ENCODE measurements around the gene PDE8B.

Gene PDE8B

DNA sequence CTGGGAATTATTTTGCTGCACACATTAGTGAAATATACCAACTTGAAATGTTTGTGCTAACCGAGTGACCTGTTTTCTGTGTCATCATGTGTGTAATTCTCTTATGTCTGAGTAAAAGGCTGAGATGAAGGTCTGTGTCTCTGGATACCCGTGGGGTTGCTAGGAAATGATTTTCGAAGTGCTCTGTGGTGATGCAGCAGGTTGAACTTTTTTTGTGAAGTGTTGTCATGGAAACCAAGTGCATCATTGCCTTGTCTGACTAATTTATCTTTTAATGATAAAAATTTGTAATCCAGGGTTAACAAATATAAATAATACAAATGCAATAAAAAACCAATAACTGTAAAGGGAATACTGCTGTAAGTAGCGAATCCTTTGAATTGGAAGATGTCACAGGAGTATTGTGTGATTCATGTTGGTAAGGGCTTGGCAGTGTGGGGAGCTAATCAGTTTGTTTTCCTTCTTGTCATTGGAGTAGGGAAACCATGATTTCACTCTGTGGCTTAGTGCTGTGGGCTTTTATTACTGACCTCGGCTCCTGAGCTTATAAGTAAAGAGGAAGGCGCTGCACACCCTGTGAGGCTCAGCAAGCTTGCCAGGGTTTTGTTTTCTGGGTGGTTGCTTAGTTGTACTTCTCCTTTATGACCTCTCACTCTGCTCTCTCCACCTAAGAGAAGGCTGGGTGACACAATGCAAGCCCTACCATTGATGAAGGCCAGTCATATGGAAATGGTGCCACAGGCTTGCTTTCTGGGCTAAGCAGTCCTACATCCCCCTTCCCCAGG, 22.3 kb downstream of the PDE8B start:
- DNase-seq (ENCODE audit: low spot score): no peak

DNA sequence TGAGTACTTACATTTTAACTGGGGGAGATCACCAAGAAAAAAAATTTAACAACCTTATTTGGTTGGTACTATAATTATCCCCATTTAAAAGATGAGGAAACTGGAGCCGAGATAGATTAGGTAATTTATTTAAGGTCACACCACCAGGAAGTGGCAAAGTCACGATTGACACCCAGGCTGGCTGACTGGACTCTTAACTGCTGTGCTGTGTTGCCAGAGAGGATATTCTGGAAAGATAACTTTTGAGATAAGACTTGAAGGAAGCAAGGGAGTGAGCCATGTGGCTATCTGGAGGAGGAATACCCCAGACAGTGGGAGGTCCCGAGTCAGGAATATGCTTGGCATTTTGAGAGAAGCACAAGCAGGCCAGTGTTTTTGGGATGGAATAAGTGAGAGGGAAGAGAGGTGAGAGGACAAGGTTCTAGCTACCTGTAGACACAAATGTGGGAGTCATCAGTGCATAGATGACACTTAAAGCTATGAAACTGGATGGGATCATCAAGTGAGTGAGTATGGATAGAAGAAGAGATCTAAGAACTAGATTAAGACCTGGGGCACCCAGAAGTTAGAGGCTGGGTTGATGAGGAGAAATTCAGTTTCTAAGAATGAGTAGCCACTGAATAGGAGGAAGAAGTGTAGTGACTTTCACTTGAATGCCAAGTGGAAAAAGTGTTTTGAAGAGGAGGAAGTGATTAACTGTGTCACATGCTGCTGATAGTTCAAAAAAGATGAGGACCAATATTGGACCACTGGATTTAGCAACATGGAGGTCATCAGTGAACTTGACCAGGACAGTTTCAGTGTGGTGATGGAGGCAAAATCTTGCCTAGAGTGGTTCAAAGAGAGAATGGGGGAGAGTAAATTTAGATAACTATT, 25.6 kb downstream of the PDE8B start:
- DNase-seq (ENCODE audit: low spot score): no peak

- no peak for DNase-seq (ENCODE audit: low spot score)
Measured at GRCh38 chr5:77239126-77239741, 28.8 kb downstream of the PDE8B start.

GRCh38 chr5:77241444-77241843, 31.0 kb downstream of the PDE8B start:
- no peak for DNase-seq (ENCODE audit: low spot score)

- peak; percentile 70 for DNase-seq (ENCODE audit: low spot score)
Measured at GRCh38 chr5:77249475-77249874, 39.0 kb downstream of the PDE8B start.

DNA sequence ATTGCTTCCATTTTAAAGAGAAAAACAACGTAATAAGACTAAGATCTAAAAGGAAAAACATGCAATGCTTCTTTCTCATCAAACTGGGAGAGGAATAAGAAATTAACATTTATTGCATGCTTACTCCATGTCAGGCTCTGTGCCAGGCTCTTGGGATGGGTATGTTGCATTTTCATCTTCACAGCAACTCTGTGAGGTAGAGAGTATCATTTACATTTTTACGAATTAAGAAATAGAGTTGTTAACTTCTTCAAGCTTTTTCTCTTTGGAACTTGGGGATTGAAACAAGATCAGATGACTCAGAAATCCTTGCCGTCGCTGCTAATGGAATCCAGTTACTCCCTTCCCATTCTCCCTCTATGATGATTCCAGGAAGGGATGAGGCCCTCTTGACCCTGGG, 39.5 kb downstream of the PDE8B start:
- no peak for DNase-seq (ENCODE audit: low spot score)

- no peak for DNase-seq (ENCODE audit: low spot score)
Measured at GRCh38 chr5:77251921-77252320, 41.4 kb downstream of the PDE8B start.

- no peak for DNase-seq (ENCODE audit: low spot score)
Measured at GRCh38 chr5:77255617-77256016, 45.1 kb downstream of the PDE8B start.

DNA sequence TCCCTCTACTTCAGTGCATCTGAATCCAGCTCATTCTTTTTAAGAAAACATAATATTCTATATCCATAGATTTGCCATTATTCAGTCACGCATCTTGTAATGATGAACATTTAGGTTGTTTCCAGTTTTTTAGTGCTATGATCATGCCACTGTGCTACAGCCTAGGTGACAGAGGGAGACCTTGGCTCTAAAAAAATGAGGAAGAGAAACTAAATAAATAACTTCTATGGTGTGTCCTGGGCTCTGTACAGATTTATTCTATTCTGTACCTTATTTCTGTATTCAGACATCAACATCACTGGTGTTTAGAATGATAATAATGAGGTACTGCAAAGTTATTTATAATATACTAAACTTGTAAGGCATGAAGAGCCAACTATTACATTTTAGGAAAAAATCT, 45.9 kb downstream of the PDE8B start:
- no peak for DNase-seq (ENCODE audit: low spot score)

- no peak for DNase-seq (ENCODE audit: low spot score)
Measured at GRCh38 chr5:77258652-77259051, 48.2 kb downstream of the PDE8B start.

- DNase-seq (ENCODE audit: low spot score): no peak
Measured at GRCh38 chr5:77259476-77259875, 49.0 kb downstream of the PDE8B start.

GRCh38 chr5:77262697-77263096, 52.2 kb downstream of the PDE8B start:
- DNase-seq (ENCODE audit: low spot score): no peak

DNA sequence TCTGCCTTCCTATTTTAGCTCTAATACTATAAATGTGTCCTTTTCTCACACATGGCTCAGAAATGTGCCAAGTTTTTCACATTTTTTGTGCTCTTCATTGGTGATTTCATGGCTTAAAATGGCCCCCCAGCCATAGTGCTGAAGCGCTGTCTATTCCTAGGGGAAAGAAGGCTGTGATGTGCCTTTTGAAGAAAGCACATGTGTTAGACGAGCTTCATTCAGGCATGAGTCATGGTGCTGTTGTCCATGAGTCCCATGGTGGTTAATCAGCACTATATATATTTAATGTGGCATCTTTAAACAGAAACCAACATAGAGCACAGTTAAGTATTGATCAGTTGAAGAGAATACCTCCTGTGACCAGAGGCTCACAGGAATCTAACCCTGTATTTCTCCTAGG, 55.8 kb downstream of the PDE8B start:
- no peak for DNase-seq (ENCODE audit: low spot score)

GRCh38 chr5:77267496-77267895, 57.0 kb downstream of the PDE8B start:
- DNase-seq (ENCODE audit: low spot score): no peak

DNA sequence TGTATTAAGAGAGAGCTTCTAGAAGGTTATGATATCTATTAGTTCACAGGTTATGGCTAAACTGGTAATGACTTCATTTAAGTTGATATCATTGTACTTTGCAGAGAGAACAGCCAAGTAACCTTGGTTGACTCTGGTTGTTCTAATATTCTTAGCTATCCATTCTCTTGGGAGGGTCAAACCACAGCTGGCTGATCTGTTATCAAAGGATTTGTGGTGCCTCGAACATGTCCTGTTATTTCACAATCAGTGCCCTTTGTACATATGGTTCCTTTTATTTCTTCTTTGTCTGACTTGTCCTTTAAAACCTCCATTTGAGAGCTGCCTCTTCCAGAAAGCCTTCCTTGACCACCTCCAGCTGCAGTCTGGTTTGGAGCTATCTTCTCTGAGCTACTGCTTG, 61.7 kb downstream of the PDE8B start:
- DNase-seq (ENCODE audit: low spot score): no peak

- no peak for DNase-seq (ENCODE audit: low spot score)
Measured at GRCh38 chr5:77277759-77278158, 67.3 kb downstream of the PDE8B start.

DNA sequence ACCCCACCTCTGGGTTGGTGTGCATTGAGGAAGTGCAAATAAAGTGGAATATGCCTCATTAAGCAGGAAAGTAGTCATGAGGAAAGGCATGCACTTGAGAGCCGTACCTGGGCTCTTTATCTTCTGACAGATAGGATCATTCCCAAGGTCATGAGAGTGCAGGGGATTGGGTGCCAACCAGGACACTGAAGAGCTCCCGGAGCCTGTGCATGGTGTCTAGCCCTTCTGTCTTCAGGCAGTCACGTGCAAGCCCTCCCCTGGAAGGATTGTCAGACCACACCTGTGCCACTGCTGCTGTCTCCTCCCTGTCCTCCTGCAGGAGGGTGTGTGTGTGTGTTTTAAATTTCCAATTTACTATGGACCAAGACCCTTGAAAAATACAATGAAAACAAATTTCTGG, 69.6 kb downstream of the PDE8B start:
- DNase-seq (ENCODE audit: low spot score): no peak

DNA sequence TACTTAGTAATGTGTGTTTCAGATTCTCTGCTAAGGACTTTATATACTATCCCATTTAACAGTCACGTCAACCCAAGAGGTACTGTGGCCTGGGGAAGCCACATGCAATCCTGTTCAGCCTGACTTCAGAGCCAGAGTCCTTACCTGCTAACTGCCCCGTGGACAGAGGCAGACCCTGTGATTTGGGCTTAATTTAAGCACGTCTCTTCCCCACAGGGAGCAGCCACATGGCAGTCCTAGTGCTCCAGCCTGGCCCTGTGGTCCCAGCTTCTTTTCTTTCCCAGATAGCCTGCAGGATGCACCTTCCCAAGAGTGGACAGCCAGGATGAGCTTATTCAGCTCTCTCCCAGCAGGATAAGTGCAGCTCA, 71.5 kb downstream of the PDE8B start:
- no peak for DNase-seq (ENCODE audit: low spot score)

GRCh38 chr5:77282337-77283027, 72.0 kb downstream of the PDE8B start:
- no peak for DNase-seq (ENCODE audit: low spot score)

- DNase-seq (ENCODE audit: low spot score): no peak
Measured at GRCh38 chr5:77285251-77285841, 74.9 kb downstream of the PDE8B start.

- peak; percentile 59 for DNase-seq (ENCODE audit: low spot score)
Measured at GRCh38 chr5:77292026-77292757, 81.7 kb downstream of the PDE8B start.
